MM.1S (cell line): ENCODE measurements around the gene PLD1.

Experiments
- EZH2phosphoT487 ChIP-seq: fragments of 300-600 bp; sonication (generic); IDR thresholded peaks from 2 replicates; pipeline ENCODE4 v1.6.1; 2018; ENCODE audit warnings: antibody characterized with exemption, low read length
- TF ChIP-seq, protein P1 (sequence below): fragments of 300-600 bp; sonication (generic); IDR thresholded peaks from 2 replicates; pipeline ENCODE4 v1.5.1; 2016; ENCODE audit warnings: antibody characterized with exemption, low read length, mixed read lengths

DNA sequence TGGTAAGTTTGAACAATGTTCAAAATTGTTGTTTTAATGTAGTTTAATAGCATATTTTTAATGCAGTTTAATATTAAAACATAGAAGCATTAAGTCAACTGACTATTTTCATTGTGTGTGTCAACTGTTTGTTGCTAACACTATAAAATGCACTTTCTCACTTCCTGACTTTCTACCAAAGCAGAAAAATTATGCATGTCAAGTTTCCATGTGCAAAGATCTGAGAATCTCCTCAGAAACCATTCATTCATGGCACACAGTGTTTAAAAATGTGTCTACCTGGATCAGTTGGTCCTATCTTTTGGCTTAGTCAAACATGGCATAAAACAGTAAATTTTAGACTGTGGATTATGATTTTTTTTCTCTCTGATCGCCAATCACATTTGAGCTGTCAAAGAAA is 156.0 kb downstream of the PLD1 start:
- TF ChIP-seq, protein P1, sequence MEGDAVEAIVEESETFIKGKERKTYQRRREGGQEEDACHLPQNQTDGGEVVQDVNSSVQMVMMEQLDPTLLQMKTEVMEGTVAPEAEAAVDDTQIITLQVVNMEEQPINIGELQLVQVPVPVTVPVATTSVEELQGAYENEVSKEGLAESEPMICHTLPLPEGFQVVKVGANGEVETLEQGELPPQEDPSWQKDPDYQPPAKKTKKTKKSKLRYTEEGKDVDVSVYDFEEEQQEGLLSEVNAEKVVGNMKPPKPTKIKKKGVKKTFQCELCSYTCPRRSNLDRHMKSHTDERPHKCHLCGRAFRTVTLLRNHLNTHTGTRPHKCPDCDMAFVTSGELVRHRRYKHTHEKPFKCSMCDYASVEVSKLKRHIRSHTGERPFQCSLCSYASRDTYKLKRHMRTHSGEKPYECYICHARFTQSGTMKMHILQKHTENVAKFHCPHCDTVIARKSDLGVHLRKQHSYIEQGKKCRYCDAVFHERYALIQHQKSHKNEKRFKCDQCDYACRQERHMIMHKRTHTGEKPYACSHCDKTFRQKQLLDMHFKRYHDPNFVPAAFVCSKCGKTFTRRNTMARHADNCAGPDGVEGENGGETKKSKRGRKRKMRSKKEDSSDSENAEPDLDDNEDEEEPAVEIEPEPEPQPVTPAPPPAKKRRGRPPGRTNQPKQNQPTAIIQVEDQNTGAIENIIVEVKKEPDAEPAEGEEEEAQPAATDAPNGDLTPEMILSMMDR, result no peak
- no peak for TF ChIP-seq EZH2phosphoT487
